HepG2 (cell line): Measurements from ENCODE around the gene RANGRF. TPM values are rescaled to one million over a fixed set of nuclear protein-coding genes. Genes with fewer than 3 reads are reported as not detected.
A peak's percentile ranks its signal among the peaks of the same experiment; 100 is the strongest.

Source experiments
- ATAC-seq: fragments of 200-7000 bp; cut with Tn5 transposase; 3 replicates; pipeline ENCODE4 v1.9.1; 2020; ENCODE audit warnings: mild to moderate bottlenecking, moderate library complexity
- BruUV-seq: library from RNA; stranded (reverse); fragments of 400-500 nt; replicated peaks from 2 replicates; lab custom pipeline; 2021; lab: Mats Ljungman, UMichigan
- CTCF ChIA-PET: fragments of 300-600 bp; formaldehyde crosslinking; extraction: SDS; loops from one replicate; lab custom pipeline; 2021; ENCODE audit warnings: low total read pairs, inconsistent platforms, low intra/inter-chr PET ratio; lab: Yijun Ruan, JAX
- POLR2A ChIA-PET: fragments of 350-600 bp; sonication (Branson Sonifier 250); formaldehyde crosslinking; loops from one replicate; lab custom pipeline; 2020; ENCODE audit warnings: antibody characterized with exemption, inconsistent platforms; lab: Yijun Ruan, JAX
- DNase-seq: peaks from one replicate; pipeline ENCODE4 v3.0.0-alpha.2; 2015; ENCODE audit warnings: low spot score
- FAIRE-seq: peaks from 3 replicates; lab custom pipeline; 2011; peaks lifted over from hg19 to GRCh38; lab: Jason Lieb, UNC
- H2AFZ ChIP-seq: one replicate; pipeline ENCODE4 v1.6.1; 2011; ENCODE audit warnings: low read length, inconsistent platforms
- H3K27ac ChIP-seq: fragments of 300-600 bp; 3 replicates; pipeline ENCODE4 v1.8.0; 2011; ENCODE audit warnings: mixed run types, mild to moderate bottlenecking, mixed read lengths, low read length, inconsistent platforms; ENCODE audit not compliant: insufficient read depth; ENCODE audit errors: extremely low read length
- H3K27me3 ChIP-seq, 2 experiments: fragments of 200-600 bp in 1 of 2; 2 replicates in 1 of 2; 3 replicates in 1 of 2; pipeline versions ENCODE4 v1.6.0 to v1.8.0; 2011; ENCODE audit warnings: low read length in 2 of 2, mild to moderate bottlenecking in 2 of 2, moderate library complexity in 2 of 2, inconsistent platforms in 1 of 2; ENCODE audit not compliant: insufficient read depth in 2 of 2, control insufficient read depth in 1 of 2
- H3K36me3 ChIP-seq, 2 experiments: fragments of 200-600 bp in 1 of 2; replicated peaks in 1 of 2; 2 replicates in 1 of 2; 3 replicates in 1 of 2; pipeline versions ENCODE4 v1.5.1 to v1.8.0; 2011; ENCODE audit warnings: low read length in 2 of 2, inconsistent platforms in 1 of 2; ENCODE audit not compliant: insufficient read depth in 2 of 2, control insufficient read depth in 1 of 2
- H3K4me1 ChIP-seq: 2 replicates; pipeline ENCODE4 v1.5.1; 2012; ENCODE audit warnings: low read length, inconsistent platforms; ENCODE audit not compliant: insufficient read depth
- H3K4me2 ChIP-seq: 2 replicates; pipeline ENCODE4 v1.6.0; 2011; ENCODE audit warnings: low read depth, low read length, inconsistent platforms
- H3K4me3 ChIP-seq, 3 experiments: fragments of 200-600 bp in 1 of 3; sonication (generic), shearing (Covaris generic) in 1 of 3; replicated peaks in 1 of 3; 2 replicates each; pipeline ENCODE4 v1.5.1; 2011 to 2016; ENCODE audit warnings: low read length in 3 of 3, inconsistent platforms in 2 of 3, low read depth in 2 of 3, mild to moderate bottlenecking in 2 of 3, control low read depth in 1 of 3, mixed read lengths in 1 of 3; ENCODE audit not compliant: insufficient read depth in 1 of 3
- H3K79me2 ChIP-seq: one replicate; pipeline ENCODE4 v1.6.1; 2011; ENCODE audit warnings: low read length, inconsistent platforms; ENCODE audit not compliant: insufficient read depth
- H3K9ac ChIP-seq: 2 replicates; pipeline ENCODE4 v1.6.0; 2011; ENCODE audit warnings: mild to moderate bottlenecking, low read depth, low read length, inconsistent platforms; ENCODE audit not compliant: insufficient read depth
- H3K9me3 ChIP-seq: 2 replicates; pipeline ENCODE4 v1.5.1; 2012; ENCODE audit warnings: mild to moderate bottlenecking, low read length
- H4K20me1 ChIP-seq: 2 replicates; pipeline ENCODE4 v1.6.0; 2011; ENCODE audit warnings: inconsistent platforms, mild to moderate bottlenecking, low read length, moderate library complexity; ENCODE audit not compliant: insufficient read depth
- HDAC6 ChIP-seq: fragments of 200-600 bp; sonication (generic); IDR thresholded peaks from 2 replicates; pipeline ENCODE4 v1.7.0; 2017; ENCODE audit warnings: mild to moderate bottlenecking, antibody characterized with exemption, low read length, low read depth
- HNF4A ChIP-seq: sonication (generic); formaldehyde crosslinking; IDR thresholded peaks from 2 replicates; pipeline ENCODE4 v1.4.0; 2020; ENCODE audit warnings: missing genetic modification reagents
- PHF21A ChIP-seq: sonication (generic); formaldehyde crosslinking; IDR thresholded peaks from 2 replicates; pipeline ENCODE4 v1.5.0; 2020; ENCODE audit warnings: mild to moderate bottlenecking, missing genetic modification reagents
- PHF8 ChIP-seq: sonication (generic); formaldehyde crosslinking; IDR thresholded peaks from 2 replicates; pipeline ENCODE4 v1.5.0; 2020; ENCODE audit warnings: missing genetic modification reagents
- PITX1 ChIP-seq: sonication (generic); formaldehyde crosslinking; IDR thresholded peaks from 2 replicates; pipeline ENCODE4 v1.5.1; 2020; ENCODE audit warnings: mild to moderate bottlenecking, missing genetic modification reagents
- TEAD3 ChIP-seq: optimal IDR thresholded peaks from 2 replicates; pipeline ENCODE3; 2016; ENCODE audit warnings: borderline replicate concordance
- WGBS: methylation state at CpG from one replicate; pipeline ENCODE4 v1.1.6; 2017; ENCODE audit warnings: low lambda C conversion rate; 5-methylcytosine and 5-hydroxymethylcytosine counted together
- in situ Hi-C: cut with HindIII; loops from 2 replicates; pipeline ENCODE4 v1.10.0; 2017; ENCODE audit warnings: low pct_unique_long_range_greater_than_20kb; ENCODE audit not compliant: extremely low pct_ligation_motif_present
- intact Hi-C: fragments of 100-400 bp; cut with micrococcal nuclease; formaldehyde crosslinking; loops from one replicate; pipeline ENCODE4 v1.10.0; 2022; ENCODE audit not compliant: unreplicated experiment
- polyA plus RNA-seq, 8 experiments: library from polyadenylated mRNA; depleted of rRNA in 3 of 8; stranded (reverse) in 7 of 8; unstranded in 1 of 8; fragments of >200 nt; fragmentation: Illumina TruSeq in 4 of 8; extraction: Trizol in 4 of 8; gene quantifications; 2 replicates each; pipeline versions ENCODE4 v1.2.1 to v1.2.3, GENCODE V29; 2011 to 2016; ENCODE audit warnings: low read depth in 4 of 8, missing spikeins in 1 of 8, mixed read lengths in 1 of 8; ENCODE audit not compliant: insufficient read depth in 1 of 8
- total RNA-seq, 5 experiments: library from RNA; depleted of rRNA; stranded (reverse); fragments of >200 nt; fragmentation: Illumina TruSeq; extraction: Trizol; gene quantifications; 2 replicates each; pipeline ENCODE4 v1.2.3, GENCODE V29; 2016; ENCODE audit warnings: low read depth in 1 of 5

The RANGRF gene
- total and polyA plus RNA-seq, 2 of the 13 experiments (the other 11 are each of a cell fraction or from before 2014, with no cell fraction given) = 18.6 to 40.7 TPM

- H3K4me2 ChIP-seq = 0 out of 2 replicates have a peak overlapping the region, but pooled peaks have one; percentile 1
- no peak overlapping the region for H3K9ac ChIP-seq
- ChIA-PET POLR2A (interaction anchor here (1.2 kb wide), 2 partner anchors 10 to 12 kb away, joined by 3 read pairs; partner anchors contain the start of gene SLC25A35), CTCF (no interaction called here)
- WGBS = 56% methylated on average over 10 of the region's 10 CpGs
- intact Hi-C loops = no loop called here
- H3K9me3 ChIP-seq = no peaks in the 10 kb centered on the region
- BruUV-seq = no TSS peak
- FAIRE-seq = no peak
- H3K27ac ChIP-seq = no peak overlapping the region
- H3K4me1 ChIP-seq = peaks cover 43% of the 10 kb centered on the region
- no peak overlapping the region for H2AFZ ChIP-seq
- peaks cover 3% of the 10 kb centered on the region for H3K79me2 ChIP-seq
- H3K27me3 ChIP-seq = no peaks in the 10 kb centered on the region
- peak; percentile 8 for TF ChIP-seq TEAD3
- peak; percentile 30; the same call in 1 of the 2 replicates for TF ChIP-seq HNF4A (CRISPR knock-in tag)
- TF ChIP-seq PITX1 (CRISPR knock-in tag) = no peak
- 0 out of 2 replicates have a peak, but pooled peaks have one; percentile 17 for TF ChIP-seq PHF21A
- no peak for TF ChIP-seq PHF8 (CRISPR knock-in tag)
- no peak for TF ChIP-seq HDAC6
- 0 out of 3 replicates have a peak, but pooled peaks have one; percentile 3 for ATAC-seq
- no peak for DNase-seq
- no peaks in the 10 kb centered on the region for H3K36me3 ChIP-seq
- H4K20me1 ChIP-seq = no peaks in the 10 kb centered on the region
- in situ Hi-C loops = loop anchor here (5.0 kb wide), 1 partner anchor 38 kb away; the partner anchor contains the start of genes CTC1 and PFAS
- no peak overlapping the region for H3K4me3 ChIP-seq
Observed at GRCh38 chr17:8285270-8286181, 2.9 kb upstream of the RANGRF start.
